CD14-positive monocyte (primary cell): ENCODE results near the gene CANX. TPM values are rescaled to one million over a fixed set of nuclear protein-coding genes. Genes with fewer than 3 reads are reported as not detected.

ENCODE experiments used
- DNase-seq, 3 donors: peaks; one replicate each; pipeline ENCODE4 v3.0.0-alpha.2; 2011 to 2022
- H2AFZ ChIP-seq: 2 replicates; pipeline ENCODE4 v1.6.0; 2012; ENCODE audit warnings: mild to moderate bottlenecking, low read depth, low read length, inconsistent platforms; ENCODE audit not compliant: insufficient read depth, poor library complexity, severe bottlenecking
- H3K27ac ChIP-seq, 2 donors: 1 replicate in 1 of 2; 2 replicates in 1 of 2; pipeline ENCODE4 v1.5.1; 2012 to 2013; ENCODE audit warnings: low read length in 2 of 2, control low read depth in 1 of 2, inconsistent platforms in 1 of 2, low read depth in 1 of 2, mild to moderate bottlenecking in 1 of 2
- H3K27me3 ChIP-seq, 2 donors: one replicate each; pipeline versions ENCODE4 v1.6.0 to v1.6.1; 2011 to 2013; ENCODE audit warnings: low read length in 2 of 2; ENCODE audit not compliant: control insufficient read depth in 2 of 2, insufficient read depth in 2 of 2
- H3K36me3 ChIP-seq, 2 donors: replicated peaks in 1 of 2; 1 replicate in 1 of 2; 2 replicates in 1 of 2; pipeline versions ENCODE4 v1.5.1 to v1.6.1; 2012 to 2013; ENCODE audit warnings: low read length in 2 of 2, control low read depth in 1 of 2, inconsistent platforms in 1 of 2, mild to moderate bottlenecking in 1 of 2; ENCODE audit not compliant: insufficient read depth in 2 of 2, control insufficient read depth in 1 of 2
- H3K4me1 ChIP-seq, 2 donors: 1 replicate in 1 of 2; 2 replicates in 1 of 2; pipeline versions ENCODE4 v1.5.1 to v1.6.1; 2012 to 2013; ENCODE audit warnings: low read length in 2 of 2, control low read depth in 1 of 2, inconsistent platforms in 1 of 2, mild to moderate bottlenecking in 1 of 2, moderate library complexity in 1 of 2; ENCODE audit not compliant: insufficient read depth in 2 of 2, control insufficient read depth in 1 of 2
- H3K4me2 ChIP-seq: replicated peaks from 2 replicates; pipeline ENCODE3; 2012; ENCODE audit warnings: low read length, moderate library complexity, mild to moderate bottlenecking; ENCODE audit not compliant: poor library complexity, severe bottlenecking; ENCODE audit errors: extremely low read depth
- H3K4me3 ChIP-seq, 3 experiments: fragments of 200-600 bp in 1 of 3; sonication (generic) in 1 of 3; replicated peaks in 1 of 3; 1 replicate in 2 of 3; 2 replicates in 1 of 3; pipeline ENCODE4 v1.5.1; 2011 to 2013; ENCODE audit warnings: low read length in 3 of 3, mild to moderate bottlenecking in 3 of 3, control low read depth in 2 of 3, low read depth in 2 of 3, inconsistent platforms in 1 of 3, moderate library complexity in 1 of 3
- H3K79me2 ChIP-seq: 2 replicates; pipeline ENCODE4 v1.6.0; 2012; ENCODE audit warnings: mild to moderate bottlenecking, control low read depth, inconsistent platforms, low read length, moderate library complexity; ENCODE audit not compliant: insufficient read depth
- H3K9ac ChIP-seq: 2 replicates; pipeline ENCODE4 v1.6.0; 2017; ENCODE audit warnings: low read length, mild to moderate bottlenecking; ENCODE audit not compliant: insufficient read depth, poor library complexity, severe bottlenecking
- H3K9me3 ChIP-seq, 2 donors: replicated peaks in 1 of 2; 1 replicate in 1 of 2; 2 replicates in 1 of 2; pipeline versions ENCODE4 v1.5.1 to v1.6.1; 2012 to 2013; ENCODE audit warnings: low read length in 2 of 2, control low read depth in 1 of 2; ENCODE audit not compliant: control insufficient read depth in 1 of 2, insufficient read depth in 1 of 2
- H4K20me1 ChIP-seq: 2 replicates; pipeline ENCODE4 v1.6.0; 2012; ENCODE audit warnings: mild to moderate bottlenecking, low read length, control low read depth, moderate library complexity; ENCODE audit not compliant: insufficient read depth
- H3K27ac Mint-ChIP-seq, 7 donors: one replicate each; pipeline ENCODE4 v1.8.0; 2020; ENCODE audit warnings: mild to moderate bottlenecking in 7 of 7, mixed read lengths in 7 of 7, moderate library complexity in 6 of 7, inconsistent platforms in 2 of 7
- H3K27me3 Mint-ChIP-seq, 3 donors: one replicate each; pipeline ENCODE4 v1.8.0; 2021 to 2022; ENCODE audit warnings: low read depth in 3 of 3, mild to moderate bottlenecking in 3 of 3, mixed read lengths in 3 of 3, moderate library complexity in 3 of 3, inconsistent platforms in 1 of 3
- H3K36me3 Mint-ChIP-seq, 2 donors: one replicate each; pipeline ENCODE4 v1.8.0; 2020; ENCODE audit warnings: mixed read lengths in 2 of 2, inconsistent platforms in 1 of 2, mild to moderate bottlenecking in 1 of 2
- H3K4me1 Mint-ChIP-seq: one replicate; pipeline ENCODE4 v1.8.0; 2020; ENCODE audit warnings: mild to moderate bottlenecking, mixed read lengths
- H3K4me3 Mint-ChIP-seq, 2 donors: one replicate each; pipeline ENCODE4 v1.8.0; 2020; ENCODE audit warnings: mild to moderate bottlenecking in 2 of 2, mixed read lengths in 2 of 2, moderate library complexity in 1 of 2
- H3K9me3 Mint-ChIP-seq, 7 donors: one replicate each; pipeline ENCODE4 v1.8.0; 2020 to 2022; ENCODE audit warnings: mixed read lengths in 7 of 7, mild to moderate bottlenecking in 6 of 7, moderate library complexity in 6 of 7, inconsistent platforms in 2 of 7
- CTCF ChIP-seq: fragments of 200-600 bp; IDR thresholded peaks from one replicate; pipeline ENCODE4 v1.8.0; 2022; ENCODE audit warnings: antibody characterized with exemption, mild to moderate bottlenecking
- WGBS: methylation state at CpG from one replicate; pipeline ENCODE4 v1.1.5; 2013; ENCODE audit warnings: missing lambda C conversion rate; ENCODE audit not compliant: insufficient coverage; 5-methylcytosine and 5-hydroxymethylcytosine counted together
- intact Hi-C, 2 donors: fragments of 100-400 bp; cut with micrococcal nuclease; formaldehyde crosslinking; loops; one replicate each; pipeline versions ENCODE4 v1.15.0 to v1.15.1; 2023
- polyA plus RNA-seq, 3 donors: library from polyadenylated mRNA; depleted of rRNA in 1 of 3; unstranded in 2 of 3; stranded (reverse) in 1 of 3; fragments of 300-500 nt in 2 of 3; fragments of >200 nt in 1 of 3; fragmentation: Illumina TruSeq in 2 of 3; gene quantifications; 1 replicate in 2 of 3; 2 replicates in 1 of 3; pipeline ENCODE4 v1.2.3, GENCODE V29; 2012 to 2021

Gene CANX
- polyA plus RNA-seq, 3 donors, result 78.1 to 368 (median 259) TPM

DNA sequence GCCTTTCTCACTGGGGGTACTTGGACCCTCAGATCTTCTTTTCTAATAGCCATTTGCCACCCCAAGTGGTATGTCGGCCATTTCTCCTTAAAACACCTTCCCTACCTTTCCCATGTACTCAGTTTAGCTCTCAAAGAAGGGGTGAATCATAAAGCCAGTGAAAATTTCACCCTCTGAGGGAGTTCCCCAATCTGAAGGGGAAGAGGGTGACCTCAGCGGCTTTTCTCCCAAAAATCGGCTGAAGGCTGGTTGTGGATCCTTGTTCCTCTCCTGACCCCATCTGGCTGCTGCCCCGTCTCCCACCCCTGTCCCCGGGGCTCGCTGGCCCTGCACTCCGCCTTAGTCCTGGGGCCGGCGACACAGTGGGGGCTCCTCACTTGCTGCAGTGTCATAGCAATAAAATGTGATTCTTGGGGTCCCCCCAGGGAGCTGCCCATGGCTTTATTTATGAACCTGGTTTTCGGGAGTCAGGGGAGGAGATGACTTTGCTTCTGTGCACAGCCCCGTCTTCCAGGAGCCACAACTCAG is 77.7 kb downstream of the CANX start:
- no peak overlapping the region for H3K9ac ChIP-seq
- Mint-ChIP-seq H3K4me1 (peaks cover 78% of the 10 kb centered on the region), H3K4me3 (no peak overlapping the region), H3K27me3 (peaks cover 0 to 2% (median 0%) of the 10 kb centered on the region in 3 donors), H3K9me3 (no peaks in the 10 kb centered on the region), H3K36me3 (peaks cover 39 to 62% of the 10 kb centered on the region in 2 donors), H3K27ac (peak overlapping the region; percentile 60 to 93 (median 88))
- peak overlapping the region in 1 of 3 experiments; percentile 38 for H3K4me3 ChIP-seq
- H4K20me1 ChIP-seq, result peaks cover 92% of the 10 kb centered on the region
- no peaks in the 10 kb centered on the region for H3K27me3 ChIP-seq
- H3K79me2 ChIP-seq, result peaks cover 73% of the 10 kb centered on the region
- WGBS, result 37% methylated on average over 8 of the region's 11 CpGs
- no peak overlapping the region for H2AFZ ChIP-seq
- peak overlapping the region; percentile 34 to 63 for H3K27ac ChIP-seq
- H3K36me3 ChIP-seq, result peaks cover 29 to 42% of the 10 kb centered on the region in 2 donors
- intact Hi-C loops, result loop anchor here in 1 of 2 donors (2.0 kb wide), 1 partner anchor 14 kb away; no protein-coding TSS in a partner anchor
- no peaks in the 10 kb centered on the region for H3K9me3 ChIP-seq
- peak overlapping the region; percentile 37 for H3K4me2 ChIP-seq
- DNase-seq, result peak in 2 of 3 donors; percentile 67 to 80
- TF ChIP-seq CTCF, result no peak
- H3K4me1 ChIP-seq, result peaks cover 79 to 94% of the 10 kb centered on the region in 2 donors

- H3K27me3 Mint-ChIP-seq, result peaks cover 0 to 2% (median 0%) of the 10 kb centered on the region in 3 donors
- H2AFZ ChIP-seq, result no peak overlapping the region
- peak overlapping the region; percentile 30 to 78 for H3K27ac ChIP-seq
- H3K4me1 ChIP-seq, result peaks cover 73 to 84% of the 10 kb centered on the region in 2 donors
- H3K4me3 ChIP-seq, result peak overlapping the region in 1 of 3 experiments; percentile 46
- H3K27me3 ChIP-seq, result no peaks in the 10 kb centered on the region
- H3K9me3 ChIP-seq, result no peaks in the 10 kb centered on the region
- peak overlapping the region; percentile 62 for H3K4me2 ChIP-seq
- no peak for TF ChIP-seq CTCF
- peaks cover 92% of the 10 kb centered on the region for H4K20me1 ChIP-seq
- H3K36me3 Mint-ChIP-seq, result peaks cover 33 to 59% of the 10 kb centered on the region in 2 donors
- peaks cover 75% of the 10 kb centered on the region for H3K4me1 Mint-ChIP-seq
- H3K36me3 ChIP-seq, result peaks cover 22 to 33% of the 10 kb centered on the region in 2 donors
- WGBS, result 96% methylated on average over 10 of the region's 10 CpGs
- H3K27ac Mint-ChIP-seq, result peak overlapping the region; percentile 68 to 95 (median 91)
- no peaks in the 10 kb centered on the region for H3K9me3 Mint-ChIP-seq
- intact Hi-C loops, result loop anchor here in 1 of 2 donors (2.0 kb wide), 1 partner anchor 15 kb away; no protein-coding TSS in a partner anchor
- no peak overlapping the region for H3K9ac ChIP-seq
- DNase-seq, result no peak
- no peak overlapping the region for H3K4me3 Mint-ChIP-seq
- H3K79me2 ChIP-seq, result peaks cover 76% of the 10 kb centered on the region
Observed at GRCh38 chr5:179777456-179777855, 78.7 kb downstream of the CANX start.
